SK-N-SH treated with all-trans-retinoic acid at 6 μM for 48 hours (cell line): ENCODE results near the gene FKBP3.

Experiments used
- ATAC-seq: fragments of 200-7000 bp; cut with Tn5 transposase; 3 replicates; pipeline ENCODE4 v1.9.1; 2020; ENCODE audit warnings: mild to moderate bottlenecking, moderate library complexity
- ARNTL ChIP-seq: fragments of 450-650 bp; formaldehyde crosslinking; IDR thresholded peaks from 2 replicates; pipeline ENCODE4 v1.5.0; 2020; ENCODE audit warnings: low read depth, mild to moderate bottlenecking, moderate library complexity, borderline replicate concordance
- BACH2 ChIP-seq: fragments of 250-450 bp; sonication (Bioruptor Pico); IDR thresholded peaks from 2 replicates; pipeline ENCODE4 v1.9.0; 2021; ENCODE audit warnings: mild to moderate bottlenecking, borderline replicate concordance
- CREB5 ChIP-seq: fragments of 250-450 bp; sonication (Bioruptor Pico); IDR thresholded peaks from 2 replicates; pipeline ENCODE4 v1.5.1; 2020; ENCODE audit warnings: low read depth, mild to moderate bottlenecking, moderate library complexity
- CSDC2 ChIP-seq: fragments of 250-450 bp; sonication (Bioruptor Pico); IDR thresholded peaks from 2 replicates; pipeline ENCODE4 v1.5.0; 2020; ENCODE audit warnings: mild to moderate bottlenecking, moderate library complexity
- CSRNP3 ChIP-seq: fragments of 250-450 bp; sonication (Bioruptor Pico); IDR thresholded peaks from 2 replicates; pipeline ENCODE4 v1.5.1; 2021; ENCODE audit warnings: mild to moderate bottlenecking, moderate library complexity
- ESRRG ChIP-seq: fragments of 250-450 bp; sonication (Bioruptor Pico); IDR thresholded peaks from 2 replicates; pipeline ENCODE4 v1.6.1; 2021; ENCODE audit warnings: mild to moderate bottlenecking
- GLIS3 ChIP-seq: fragments of 250-450 bp; sonication (Bioruptor Pico); IDR thresholded peaks from 2 replicates; pipeline ENCODE4 v1.5.0; 2020; ENCODE audit warnings: mild to moderate bottlenecking, moderate library complexity
- ISL1 ChIP-seq: fragments of 250-450 bp; sonication (Bioruptor Pico); IDR thresholded peaks from 2 replicates; pipeline ENCODE4 v2.1.2; 2022; ENCODE audit warnings: mild to moderate bottlenecking, moderate library complexity
- OSR1 ChIP-seq: fragments of 250-450 bp; sonication (Bioruptor Pico); IDR thresholded peaks from 2 replicates; pipeline ENCODE4 v1.8.0; 2022; ENCODE audit warnings: moderate library complexity, mild to moderate bottlenecking, inconsistent platforms
- PATZ1 ChIP-seq: fragments of 250-450 bp; sonication (Bioruptor Pico); IDR thresholded peaks from 2 replicates; pipeline ENCODE4 v1.8.0; 2020; ENCODE audit warnings: mild to moderate bottlenecking, moderate library complexity, borderline replicate concordance
- POU6F1 ChIP-seq: fragments of 250-450 bp; sonication (Bioruptor Pico); IDR thresholded peaks from 2 replicates; pipeline ENCODE4 v1.8.0; 2021; ENCODE audit warnings: low read depth, mild to moderate bottlenecking, moderate library complexity, borderline replicate concordance
- PPARA ChIP-seq: fragments of 250-450 bp; sonication (Bioruptor Pico); IDR thresholded peaks from 2 replicates; pipeline ENCODE4 v1.5.0; 2020; ENCODE audit warnings: mild to moderate bottlenecking, borderline replicate concordance
- RARB ChIP-seq: fragments of 250-450 bp; sonication (Bioruptor Pico); IDR thresholded peaks from 2 replicates; pipeline ENCODE4 v1.8.0; 2021; ENCODE audit warnings: mild to moderate bottlenecking, moderate library complexity
- SNAI2 ChIP-seq: fragments of 250-450 bp; sonication (Bioruptor Pico); IDR thresholded peaks from 2 replicates; pipeline ENCODE4 v1.5.0; 2020; ENCODE audit warnings: mild to moderate bottlenecking, moderate library complexity
- TCF4 ChIP-seq: fragments of 250-450 bp; sonication (Bioruptor Pico); IDR thresholded peaks from 2 replicates; pipeline ENCODE4 v1.8.0; 2021; ENCODE audit warnings: mild to moderate bottlenecking, moderate library complexity, borderline replicate concordance
- TOX ChIP-seq: fragments of 250-450 bp; sonication (Bioruptor Pico); IDR thresholded peaks from 2 replicates; pipeline ENCODE4 v1.8.0; 2021; ENCODE audit warnings: mild to moderate bottlenecking, moderate library complexity, borderline replicate concordance
- TSHZ2 ChIP-seq: fragments of 250-450 bp; sonication (Bioruptor Pico); IDR thresholded peaks from 2 replicates; pipeline ENCODE4 v1.5.0; 2020; ENCODE audit warnings: mild to moderate bottlenecking, moderate library complexity
- ZC3H10 ChIP-seq: fragments of 250-450 bp; sonication (Bioruptor Pico); IDR thresholded peaks from 2 replicates; pipeline ENCODE4 v1.5.1; 2021; ENCODE audit warnings: mild to moderate bottlenecking, moderate library complexity
- ZFP3 ChIP-seq: fragments of 250-450 bp; sonication (Bioruptor Pico); IDR thresholded peaks from 2 replicates; pipeline ENCODE4 v1.5.0; 2020; ENCODE audit warnings: mild to moderate bottlenecking, moderate library complexity
- ZFP30 ChIP-seq: fragments of 450-650 bp; formaldehyde crosslinking; IDR thresholded peaks from 2 replicates; pipeline ENCODE4 v1.5.0; 2022; ENCODE audit warnings: mild to moderate bottlenecking, moderate library complexity
- ZNF565 ChIP-seq: fragments of 450-650 bp; formaldehyde crosslinking; conservative IDR thresholded peaks from 2 replicates; pipeline ENCODE4 v1.5.0; 2020; ENCODE audit warnings: low read depth, mild to moderate bottlenecking, moderate library complexity
- ZNF70 ChIP-seq: fragments of 450-650 bp; formaldehyde crosslinking; IDR thresholded peaks from 2 replicates; pipeline ENCODE4 v1.5.0; 2020; ENCODE audit warnings: mild to moderate bottlenecking, moderate library complexity
- ZNF8 ChIP-seq: fragments of 450-650 bp; formaldehyde crosslinking; IDR thresholded peaks from 2 replicates; pipeline ENCODE4 v1.5.0; 2020; ENCODE audit warnings: mild to moderate bottlenecking, moderate library complexity

The FKBP3 gene

GRCh38 chr14:45089813-45090212 lies 44.5 kb downstream of the FKBP3 start:
- no peak for ATAC-seq
- TF ChIP-seq GLIS3 (CRISPR knock-in tag) = no peak
- TF ChIP-seq ZFP30 (CRISPR knock-in tag) = no peak
- no peak for TF ChIP-seq OSR1 (CRISPR knock-in tag)
- no peak for TF ChIP-seq ISL1 (CRISPR knock-in tag)
- TF ChIP-seq ZNF565 (CRISPR knock-in tag) = no peak
- TF ChIP-seq POU6F1 = no peak
- TF ChIP-seq, all 23 proteins: peak for 0

- peak; percentile 45 for ATAC-seq
- no peak for TF ChIP-seq BACH2 (CRISPR knock-in tag)
- TF ChIP-seq ESRRG = no peak
- TF ChIP-seq SNAI2 (CRISPR knock-in tag) = no peak
- no peak for TF ChIP-seq TSHZ2 (CRISPR knock-in tag)
- TF ChIP-seq ZFP30 (CRISPR knock-in tag) = no peak
- no peak for TF ChIP-seq CSRNP3
- no peak for TF ChIP-seq GLIS3 (CRISPR knock-in tag)
- TF ChIP-seq ARNTL (CRISPR knock-in tag) = no peak
- no peak for TF ChIP-seq TOX
- TF ChIP-seq ISL1 (CRISPR knock-in tag) = no peak
- no peak for TF ChIP-seq ZFP3 (CRISPR knock-in tag)
- no peak for TF ChIP-seq CREB5 (CRISPR knock-in tag)
- no peak for TF ChIP-seq TCF4 (CRISPR knock-in tag)
- TF ChIP-seq PPARA (CRISPR knock-in tag) = no peak
- TF ChIP-seq ZC3H10 (CRISPR knock-in tag) = no peak
- no peak for TF ChIP-seq ZNF565 (CRISPR knock-in tag)
Observed at GRCh38 chr14:45084946-45085346, 49.3 kb downstream of the FKBP3 start.

GRCh38 chr14:45083976-45084722 lies 50.1 kb downstream of the FKBP3 start, which contains the start of gene PRPF39:
Gene PRPF39, plus strand, starts transcription at chr14:45084116. Its CDS starts 11,124 bp downstream, at chr14:45095240.
- ATAC-seq = peak; percentile 95
- no peak for TF ChIP-seq CREB5 (CRISPR knock-in tag)
- no peak for TF ChIP-seq ZFP30 (CRISPR knock-in tag)
- no peak for TF ChIP-seq ZNF565 (CRISPR knock-in tag)
- TF ChIP-seq POU6F1 = no peak
- TF ChIP-seq SNAI2 (CRISPR knock-in tag) = no peak
- no peak for TF ChIP-seq OSR1 (CRISPR knock-in tag)
- TF ChIP-seq RARB (CRISPR knock-in tag) = no peak
- TF ChIP-seq BACH2 (CRISPR knock-in tag) = no peak
- no peak for TF ChIP-seq TOX
- TF ChIP-seq ZNF8 (CRISPR knock-in tag) = no peak
- TF ChIP-seq CSDC2 (CRISPR knock-in tag) = no peak
- TF ChIP-seq ZC3H10 (CRISPR knock-in tag) = no peak
- no peak for TF ChIP-seq ZFP3 (CRISPR knock-in tag)
- TF ChIP-seq ZNF70 (CRISPR knock-in tag) = no peak
- no peak for TF ChIP-seq ESRRG
- TF ChIP-seq GLIS3 (CRISPR knock-in tag) = no peak
- no peak for TF ChIP-seq PATZ1 (CRISPR knock-in tag)
- TF ChIP-seq ARNTL (CRISPR knock-in tag) = no peak
- TF ChIP-seq PPARA (CRISPR knock-in tag) = no peak
